Kidney tubule cell (primary cell): ENCODE results near the gene DKK3.

Experiments
- DNase-seq: peaks from one replicate; pipeline ENCODE4 v3.0.0-alpha.2; 2018; ENCODE audit warnings: low spot score

The DKK3 gene

DNA sequence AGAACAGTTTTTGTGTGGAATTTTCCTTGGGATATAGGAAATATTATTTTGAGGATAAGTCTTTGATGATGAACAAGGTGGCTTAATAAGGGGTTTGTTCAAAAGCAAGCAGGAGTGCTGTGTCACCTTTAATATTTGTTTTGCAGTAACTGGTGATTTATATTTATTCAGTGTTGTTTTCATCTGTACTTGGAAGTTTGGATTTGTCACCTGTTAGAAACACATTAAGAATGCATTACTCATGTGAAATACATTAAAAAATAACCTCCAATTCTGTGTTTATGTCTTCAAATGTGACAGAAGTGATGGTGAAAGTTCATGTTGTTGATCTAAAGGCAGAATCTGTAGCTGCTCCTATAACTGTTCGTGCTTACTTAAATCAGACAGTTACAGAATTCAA lies 70.5 kb downstream of the DKK3 start:
- peak; percentile 45 for DNase-seq

DNA sequence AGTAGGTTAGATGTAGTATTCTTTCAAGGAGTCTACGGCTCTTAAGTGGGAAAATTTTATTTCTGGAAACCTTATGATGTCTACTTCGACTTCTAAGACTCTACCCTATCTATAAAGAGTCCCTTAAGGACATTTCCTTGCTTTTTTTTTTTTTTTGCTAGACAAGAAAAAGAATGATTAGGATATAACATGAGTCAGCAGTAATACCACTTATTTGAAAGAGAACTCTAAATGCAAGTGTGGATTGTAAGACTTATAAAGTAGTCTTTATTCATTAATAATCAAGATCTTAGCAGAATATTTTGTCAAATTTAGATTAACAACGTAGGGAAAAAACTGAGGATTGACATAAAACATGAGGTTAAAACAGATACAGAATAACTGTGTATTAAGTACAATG lies 71.0 kb downstream of the DKK3 start:
- no peak for DNase-seq

DNA sequence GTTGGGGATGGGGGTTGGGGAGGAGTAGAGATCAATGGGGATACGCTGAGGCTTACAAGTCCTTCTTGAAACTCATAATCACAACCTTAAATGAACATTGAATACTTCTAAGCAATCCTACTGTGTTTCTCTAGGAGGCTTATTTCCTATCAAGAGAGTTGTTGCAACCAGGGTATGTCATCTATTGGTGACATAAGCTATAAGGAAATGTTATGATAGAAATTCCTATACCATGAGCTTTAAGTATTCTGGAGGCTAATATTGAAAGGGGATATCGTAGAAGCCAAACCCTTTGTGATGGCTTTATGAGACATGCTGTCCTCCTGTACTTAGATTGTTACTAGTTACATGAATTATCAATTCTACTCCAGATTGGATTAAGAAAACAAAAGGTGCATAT lies 72.9 kb downstream of the DKK3 start:
- no peak for DNase-seq

DNA sequence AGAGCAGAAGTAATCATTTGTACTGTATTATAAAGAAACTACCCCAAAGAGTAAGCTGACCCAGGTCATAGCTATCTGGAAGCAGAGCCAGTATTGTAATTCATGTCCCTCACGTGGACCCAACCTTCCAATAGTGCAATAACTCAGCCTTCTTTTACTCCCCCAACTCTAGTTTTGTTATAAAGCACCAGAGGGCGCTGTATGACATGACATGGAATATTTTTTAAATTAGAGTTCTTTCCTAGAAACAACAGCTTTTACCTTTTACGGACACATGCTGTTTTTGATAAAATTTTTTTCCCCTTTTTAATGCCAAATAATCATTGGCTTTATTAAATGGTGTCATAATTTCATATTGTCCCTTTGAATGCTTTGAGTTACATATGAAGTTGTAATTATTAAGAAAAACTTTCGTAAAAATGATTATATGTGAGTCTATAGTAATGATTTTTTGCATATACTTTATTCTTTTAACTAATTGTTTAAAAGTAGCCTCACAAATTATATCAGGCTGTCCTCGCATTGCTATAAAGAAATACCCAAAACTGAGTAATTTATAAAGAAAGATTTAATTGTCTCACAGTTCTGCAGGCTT lies 76.9 kb downstream of the DKK3 start:
- DNase-seq, result peak; percentile 69

GRCh38 chr11:11929920-11930319 lies 78.5 kb downstream of the DKK3 start:
- no peak for DNase-seq

GRCh38 chr11:11923828-11924227 lies 84.6 kb downstream of the DKK3 start:
- no peak for DNase-seq

GRCh38 chr11:11916981-11917399 lies 91.4 kb downstream of the DKK3 start:
- DNase-seq, result peak; percentile 53

DNA sequence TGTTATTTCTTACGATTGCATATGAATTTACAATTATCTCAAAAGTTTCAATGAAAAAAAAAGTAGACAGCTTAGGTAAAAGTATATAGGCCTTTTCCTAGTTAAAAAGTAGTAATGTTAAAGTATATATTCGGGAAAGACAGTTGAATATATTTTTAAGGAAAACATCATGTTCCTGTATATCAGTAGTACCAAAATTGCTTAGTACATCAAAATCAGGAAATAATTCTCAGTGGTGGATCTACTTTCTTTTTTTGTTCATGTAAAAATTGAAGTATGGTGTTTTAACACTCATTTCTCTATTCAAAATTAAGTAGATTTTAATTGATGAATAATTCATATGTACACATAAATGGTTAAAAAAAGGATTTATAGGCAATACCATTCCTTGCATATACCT lies 92.8 kb downstream of the DKK3 start:
- DNase-seq, result no peak

GRCh38 chr11:11913395-11913794 lies 95.0 kb downstream of the DKK3 start:
- no peak for DNase-seq
